Pancreas (tissue), 10 donors: Measurements from ENCODE around the gene MYL6. TPM values are rescaled to one million over a fixed set of nuclear protein-coding genes. Genes with fewer than 3 reads are reported as not detected.

Experiments used
- ATAC-seq, 4 donors: fragments of 200-7000 bp; cut with Tn5 transposase; one replicate each; pipeline versions ENCODE4 v1.8.0 to v1.9.1; 2020; ENCODE audit warnings: mild to moderate bottlenecking in 4 of 4, moderate library complexity in 4 of 4
- DNase-seq, 6 donors: peaks; one replicate each; pipeline ENCODE4 v3.0.0-alpha.2; 2020
- FAIRE-seq: peaks from 2 replicates; lab custom pipeline; 2012; peaks lifted over from hg19 to GRCh38; lab: Jason Lieb, UNC
- H3K27ac ChIP-seq, 4 donors: fragments of 200-600 bp; sonication (generic); 1 replicate in 3 of 4; 2 replicates in 1 of 4; pipeline versions ENCODE4 v1.5.0 to v1.8.0; 2020
- H3K27me3 ChIP-seq, 4 donors: fragments of 200-600 bp; one replicate each; pipeline ENCODE4 v1.8.0; 2021
- H3K36me3 ChIP-seq, 3 donors: fragments of 200-600 bp; sonication (generic) in 1 of 3; one replicate each; pipeline versions ENCODE4 v1.5.0 to v1.8.0; 2020 to 2021
- H3K4me1 ChIP-seq, 3 donors: fragments of 200-600 bp; one replicate each; pipeline ENCODE4 v1.8.0; 2021
- H3K4me3 ChIP-seq, 4 donors: fragments of 200-600 bp; sonication (generic) in 2 of 4; one replicate each; pipeline versions ENCODE4 v1.5.0 to v1.8.0; 2020 to 2021
- H3K9me3 ChIP-seq, 4 donors: fragments of 200-600 bp; one replicate each; pipeline ENCODE4 v1.8.0; 2021
- WGBS, 2 donors: extraction: QIAGEN DNeasy Blood & Tissue Kit; methylation state at CpG; one replicate each; pipeline ENCODE4 v1.1.7; 2013; 5-methylcytosine and 5-hydroxymethylcytosine counted together
- intact Hi-C, 3 donors: fragments of 100-400 bp; cut with DNase I; formaldehyde crosslinking; loops; one replicate each; pipeline versions ENCODE4 v1.11.1 to v1.14.2; 2022
- polyA plus RNA-seq, 2 donors: library from polyadenylated mRNA; stranded (reverse); fragments of 200-250 nt; gene quantifications; one replicate each; pipeline ENCODE4 v1.2.3, GENCODE V29; 2013
- total RNA-seq, 6 donors: library from RNA; stranded (reverse); fragmentation: NEBNext Ultra II Directional in 4 of 6; extraction: Animal tissue kit (Norgen Biotek cat#: 25700) in 4 of 6; gene quantifications; one replicate each; pipeline versions ENCODE4 v1.2.1 to v1.2.4, GENCODE V29; 2021 to 2023
- TF ChIP-seq, protein P1 (sequence below), 4 donors: fragments of 200-600 bp; sonication (generic) in 3 of 4; IDR thresholded peaks; one replicate each; pipeline versions ENCODE4 v1.5.0 to v1.8.0; 2021; ENCODE audit warnings: antibody characterized with exemption in 4 of 4
- donor health status: healthy with polysubstance abuse.
- donor health status: DM: no; HTN: no; CAD: no; lungs with moderate emphysema.
- donor health status: DM: no; HTN: no; CAD: no.
- donor health status: control.
- donor health status: control.
- donor health status: Bipolar disorder and iron deficiency.
- donor health status: DM: yes; HTN: yes; CAD: no.
- donor health status: DM: no; HTN: no; CAD: no.
- donor health status: DM: no; HTN: no; CAD: no.
- donor health status: DM: yes; HTN: yes; CAD: no.

MYL6 gene
- total and polyA plus RNA-seq, 8 donors, result 270 to 1,217 (median 512) TPM

- Histone ChIP-seq H3K4me3 (no peak overlapping the region), H3K27ac (no peak overlapping the region), H3K27me3 (no peaks in the 10 kb centered on the region), H3K9me3 (no peaks in the 10 kb centered on the region), H3K4me1 (no peaks in the 10 kb centered on the region), H3K36me3 (peaks cover 6 to 49% (median 16%) of the 10 kb centered on the region in 3 donors)
- WGBS, 2 donors, result 57 to 62% methylated on average over 14 of the region's 14 CpGs
- TF ChIP-seq, protein P1, sequence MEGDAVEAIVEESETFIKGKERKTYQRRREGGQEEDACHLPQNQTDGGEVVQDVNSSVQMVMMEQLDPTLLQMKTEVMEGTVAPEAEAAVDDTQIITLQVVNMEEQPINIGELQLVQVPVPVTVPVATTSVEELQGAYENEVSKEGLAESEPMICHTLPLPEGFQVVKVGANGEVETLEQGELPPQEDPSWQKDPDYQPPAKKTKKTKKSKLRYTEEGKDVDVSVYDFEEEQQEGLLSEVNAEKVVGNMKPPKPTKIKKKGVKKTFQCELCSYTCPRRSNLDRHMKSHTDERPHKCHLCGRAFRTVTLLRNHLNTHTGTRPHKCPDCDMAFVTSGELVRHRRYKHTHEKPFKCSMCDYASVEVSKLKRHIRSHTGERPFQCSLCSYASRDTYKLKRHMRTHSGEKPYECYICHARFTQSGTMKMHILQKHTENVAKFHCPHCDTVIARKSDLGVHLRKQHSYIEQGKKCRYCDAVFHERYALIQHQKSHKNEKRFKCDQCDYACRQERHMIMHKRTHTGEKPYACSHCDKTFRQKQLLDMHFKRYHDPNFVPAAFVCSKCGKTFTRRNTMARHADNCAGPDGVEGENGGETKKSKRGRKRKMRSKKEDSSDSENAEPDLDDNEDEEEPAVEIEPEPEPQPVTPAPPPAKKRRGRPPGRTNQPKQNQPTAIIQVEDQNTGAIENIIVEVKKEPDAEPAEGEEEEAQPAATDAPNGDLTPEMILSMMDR (IDR thresholded peaks at IDR 0.05), result peak in 3 of 4 donors; percentile 10 to 29 (median 16)
- intact Hi-C loops, result no loop called here
- ATAC-seq, result peak; percentile 62 to 93 (median 82)
- DNase-seq, result peak in 4 of 6 donors; percentile 39 to 59 (median 44)
- no peak for FAIRE-seq
These were observed 48.5 kb downstream of the MYL6 start for GRCh38 chr12:56206452-56207166.

- Histone ChIP-seq H3K4me1 (no peaks in the 10 kb centered on the region), H3K9me3 (no peaks in the 10 kb centered on the region), H3K4me3 (no peak overlapping the region), H3K36me3 (peaks cover 6 to 63% (median 26%) of the 10 kb centered on the region in 3 donors), H3K27me3 (no peaks in the 10 kb centered on the region), H3K27ac (no peak overlapping the region)
- DNase-seq (no peak), ATAC-seq (peak in 2 of 4 donors; percentile 45 to 60), FAIRE-seq (no peak)
- 89 to 95% methylated on average over 6 of the region's 6 CpGs for WGBS, 2 donors
- TF ChIP-seq, protein P1 (IDR thresholded peaks at IDR 0.05), result no peak
- intact Hi-C loops, result no loop called here
These were observed 49.8 kb downstream of the MYL6 start for GRCh38 chr12:56208006-56208405.

Other genes starting within 250 kb of the MYL6 start
- 10 to 100 TPM; 10.8 to 14.9 (median 13.0) TPM for gene PYM1, start 230.5 kb upstream of the MYL6 start, total RNA-seq
- gene PYM1, start 230.5 kb upstream of the MYL6 start, polyA plus RNA-seq, result 10 to 100 TPM; 24.4 to 32.9 TPM
- 10 to 100 TPM; 15.5 to 34.9 (median 22.8) TPM for gene DGKA, start 227.2 kb upstream of the MYL6 start, total RNA-seq
- 10 to 100 TPM; 40.2 to 53.9 TPM for gene DGKA, start 227.2 kb upstream of the MYL6 start, polyA plus RNA-seq
- gene PMEL, start 192.3 kb upstream of the MYL6 start, total RNA-seq, result 1 to 10 TPM; 1.2 to 2.4 (median 2.1) TPM
- 1 to 10 TPM; 2.6 to 3.5 TPM for gene PMEL, start 192.3 kb upstream of the MYL6 start, polyA plus RNA-seq
- 10 to 100 TPM in 2 of 6 donors, 1 to 10 TPM in 4; 6.6 to 13.3 (median 9.7) TPM for gene CDK2, start 191.5 kb upstream of the MYL6 start, total RNA-seq
- gene CDK2, start 191.5 kb upstream of the MYL6 start, polyA plus RNA-seq, result 10 to 100 TPM in 1 of 2 donors, 1 to 10 TPM in 1; 5.7 to 19.8 TPM
- gene RAB5B, start 184.3 kb upstream of the MYL6 start, total RNA-seq, result 10 to 100 TPM; 25.8 to 76.8 (median 37.6) TPM
- gene RAB5B, start 184.3 kb upstream of the MYL6 start, polyA plus RNA-seq, result 10 to 100 TPM; 19.8 to 37.1 TPM
- gene SUOX, start 161.1 kb upstream of the MYL6 start, total RNA-seq, result 10 to 100 TPM in 3 of 6 donors, 1 to 10 TPM in 3; 6.0 to 17.4 (median 9.2) TPM
- gene SUOX, start 161.1 kb upstream of the MYL6 start, polyA plus RNA-seq, result 10 to 100 TPM; 15.4 to 20.4 TPM
- 1 to 10 TPM; 2.4 to 5.0 (median 3.1) TPM for gene IKZF4, start 137.3 kb upstream of the MYL6 start, total RNA-seq
- 1 to 10 TPM; 1.8 to 3.7 TPM for gene IKZF4, start 137.3 kb upstream of the MYL6 start, polyA plus RNA-seq
- 10 to 100 TPM; 13.8 to 37.2 (median 27.5) TPM for gene RPS26, start 116.4 kb upstream of the MYL6 start, total RNA-seq
- 100 to 1,000 TPM; 438 to 593 TPM for gene RPS26, start 116.4 kb upstream of the MYL6 start, polyA plus RNA-seq
- gene ERBB3, start 78.2 kb upstream of the MYL6 start, total RNA-seq, result 100 to 1,000 TPM in 1 of 6 donors, 10 to 100 TPM in 5; 29.5 to 106 (median 50.7) TPM
- 10 to 100 TPM; 35.1 to 50.1 TPM for gene ERBB3, start 78.2 kb upstream of the MYL6 start, polyA plus RNA-seq
- 10 to 100 TPM; 30.1 to 59.8 (median 42.7) TPM for gene PA2G4, start 53.8 kb upstream of the MYL6 start, total RNA-seq
- 10 to 100 TPM; 38.2 to 43.5 TPM for gene PA2G4, start 53.8 kb upstream of the MYL6 start, polyA plus RNA-seq
- 1,000 to 10,000 TPM; 2,275 to 3,960 (median 2,741) TPM for gene RPL41, start 41.7 kb upstream of the MYL6 start, total RNA-seq
- 1,000 to 10,000 TPM; 1,821 to 3,381 TPM for gene RPL41, start 41.7 kb upstream of the MYL6 start, polyA plus RNA-seq
- gene ZC3H10, start 40.1 kb upstream of the MYL6 start, total RNA-seq, result 1 to 10 TPM; 2.6 to 4.1 (median 3.2) TPM
- 1 to 10 TPM; 1.9 to 3.0 TPM for gene ZC3H10, start 40.1 kb upstream of the MYL6 start, polyA plus RNA-seq
- gene ESYT1, start 30.1 kb upstream of the MYL6 start, total RNA-seq, result 10 to 100 TPM; 42.8 to 55.1 (median 46.5) TPM
- 10 to 100 TPM; 22.5 to 40.2 TPM for gene ESYT1, start 30.1 kb upstream of the MYL6 start, polyA plus RNA-seq
- 10 to 100 TPM in 5 of 6 donors, 1 to 10 TPM in 1; 6.7 to 18.2 (median 14.7) TPM for gene MYL6B, start 5.8 kb upstream of the MYL6 start, total RNA-seq
- gene MYL6B, start 5.8 kb upstream of the MYL6 start, polyA plus RNA-seq, result 10 to 100 TPM; 39.3 to 65.9 TPM
- 10 to 100 TPM; 26.3 to 64.5 (median 38.2) TPM for gene SMARCC2, start 31.1 kb downstream of the MYL6 start, total RNA-seq
- 10 to 100 TPM; 33.1 to 42.2 TPM for gene SMARCC2, start 31.1 kb downstream of the MYL6 start, polyA plus RNA-seq
- gene RNF41, start 63.6 kb downstream of the MYL6 start, total RNA-seq, result 10 to 100 TPM; 11.6 to 21.9 (median 16.7) TPM
- gene RNF41, start 63.6 kb downstream of the MYL6 start, polyA plus RNA-seq, result 10 to 100 TPM in 1 of 2 donors, 1 to 10 TPM in 1; 6.8 to 16.2 TPM
- gene NABP2, start 66.0 kb downstream of the MYL6 start, total RNA-seq, result 10 to 100 TPM; 14.3 to 23.6 (median 18.3) TPM
- gene NABP2, start 66.0 kb downstream of the MYL6 start, polyA plus RNA-seq, result 10 to 100 TPM; 14.1 to 17.9 TPM
- 100 to 1,000 TPM; 108 to 289 (median 226) TPM for gene SLC39A5, start 71.7 kb downstream of the MYL6 start, total RNA-seq
- gene SLC39A5, start 71.7 kb downstream of the MYL6 start, polyA plus RNA-seq, result 100 to 1,000 TPM; 307 to 615 TPM
- gene ANKRD52, start 100.0 kb downstream of the MYL6 start, total RNA-seq, result 10 to 100 TPM; 12.1 to 25.1 (median 17.9) TPM
- 10 to 100 TPM in 1 of 2 donors, 1 to 10 TPM in 1; 8.0 to 12.2 TPM for gene ANKRD52, start 100.0 kb downstream of the MYL6 start, polyA plus RNA-seq
- 10 to 100 TPM in 4 of 6 donors, 1 to 10 TPM in 2; 8.0 to 12.9 (median 11.1) TPM for gene COQ10A, start 108.6 kb downstream of the MYL6 start, total RNA-seq
- gene COQ10A, start 108.6 kb downstream of the MYL6 start, polyA plus RNA-seq, result 10 to 100 TPM; 23.8 to 36.4 TPM
- 100 to 1,000 TPM in 2 of 6 donors, 10 to 100 TPM in 4; 80.0 to 120 (median 97.2) TPM for gene CS, start 142.0 kb downstream of the MYL6 start, total RNA-seq
- gene CS, start 142.0 kb downstream of the MYL6 start, polyA plus RNA-seq, result 10 to 100 TPM; 32.0 to 45.4 TPM
- 10 to 100 TPM; 45.3 to 94.2 (median 66.3) TPM for gene CNPY2, start 157.6 kb downstream of the MYL6 start, total RNA-seq
- 100 to 1,000 TPM; 109 to 141 TPM for gene CNPY2, start 157.6 kb downstream of the MYL6 start, polyA plus RNA-seq
- 10 to 100 TPM; 24.3 to 73.0 (median 41.7) TPM for gene PAN2, start 175.6 kb downstream of the MYL6 start, total RNA-seq
- gene PAN2, start 175.6 kb downstream of the MYL6 start, polyA plus RNA-seq, result 100 to 1,000 TPM in 1 of 2 donors, 10 to 100 TPM in 1; 78.5 to 111 TPM
- gene IL23A, start 180.5 kb downstream of the MYL6 start, total RNA-seq, result 1 to 10 TPM in 2 of 6 donors, under 1 TPM in 3, not detected in 1; 0.20 to 3.7 (median 0.41) TPM
- gene IL23A, start 180.5 kb downstream of the MYL6 start, polyA plus RNA-seq, result 1 to 10 TPM in 1 of 2 donors, under 1 TPM in 1; 0.38 to 1.3 TPM
- gene STAT2, start 201.7 kb downstream of the MYL6 start, total RNA-seq, result 10 to 100 TPM; 25.5 to 88.5 (median 38.4) TPM
- gene STAT2, start 201.7 kb downstream of the MYL6 start, polyA plus RNA-seq, result 10 to 100 TPM; 48.4 to 57.3 TPM
- gene APOF, start 204.5 kb downstream of the MYL6 start, total RNA-seq, result under 1 TPM in 1 of 6 donors, not detected in 5; 0.13 TPM
- under 1 TPM in 1 of 2 donors, not detected in 1; 0.05 TPM for gene APOF, start 204.5 kb downstream of the MYL6 start, polyA plus RNA-seq